Neural progenitor cell (in vitro differentiated cells): Measurements from ENCODE around the gene ASB8. TPM values are rescaled to one million over a fixed set of nuclear protein-coding genes. Genes with fewer than 3 reads are reported as not detected.
A peak's percentile ranks its signal among the peaks of the same experiment; 100 is the strongest.

Experiments
- DNase-seq: peaks from one replicate; pipeline ENCODE4 v3.0.0-alpha.2; 2016; ENCODE audit warnings: low spot score
- H2AFZ ChIP-seq: fragments of 200-600 bp; sonication (generic); replicated peaks from 2 replicates; pipeline ENCODE4 v1.6.1; 2016; ENCODE audit warnings: antibody characterized with exemption
- H3F3A ChIP-seq: fragments of 200-600 bp; sonication (generic); 2 replicates; pipeline ENCODE4 v1.6.1; 2016; ENCODE audit warnings: antibody characterized with exemption, low read depth
- H3K27ac ChIP-seq: fragments of 200-600 bp; sonication (generic); 2 replicates; pipeline ENCODE4 v1.5.1; 2016; ENCODE audit warnings: mild to moderate bottlenecking
- H3K27me3 ChIP-seq: fragments of 200-600 bp; sonication (generic); 2 replicates; pipeline ENCODE4 v1.6.1; 2016; ENCODE audit warnings: mild to moderate bottlenecking, moderate library complexity
- H3K36me3 ChIP-seq: fragments of 200-600 bp; sonication (generic); 2 replicates; pipeline ENCODE4 v1.5.1; 2016
- H3K4me1 ChIP-seq: fragments of 200-600 bp; sonication (generic); 2 replicates; pipeline ENCODE4 v1.6.1; 2016; ENCODE audit warnings: mixed run types
- H3K4me2 ChIP-seq: fragments of 200-600 bp; sonication (generic); 2 replicates; pipeline ENCODE4 v1.6.1; 2016
- H3K4me3 ChIP-seq: fragments of 200-600 bp; sonication (generic); 2 replicates; pipeline ENCODE4 v1.5.1; 2016
- H3K79me2 ChIP-seq: fragments of 200-600 bp; sonication (generic); 2 replicates; pipeline ENCODE4 v1.6.1; 2016; ENCODE audit warnings: low read depth
- H3K9ac ChIP-seq: fragments of 200-600 bp; sonication (generic); 2 replicates; pipeline ENCODE4 v1.6.1; 2016
- H3K9me3 ChIP-seq: fragments of 200-600 bp; sonication (generic); 2 replicates; pipeline ENCODE4 v1.5.1; 2016; ENCODE audit warnings: low read depth
- H4K20me1 ChIP-seq: fragments of 200-600 bp; sonication (generic); 2 replicates; pipeline ENCODE4 v1.6.1; 2016; ENCODE audit warnings: low read depth
- H3K27ac Mint-ChIP-seq: 3 replicates; pipeline ENCODE4 v1.8.0; 2021; ENCODE audit warnings: mixed read lengths
- H3K27me3 Mint-ChIP-seq: 2 replicates; pipeline ENCODE4 v1.8.0; 2022; ENCODE audit warnings: low read depth, mild to moderate bottlenecking, inconsistent platforms, moderate library complexity, mixed read lengths; ENCODE audit not compliant: insufficient read depth
- H3K36me3 Mint-ChIP-seq: 3 replicates; pipeline ENCODE4 v1.8.0; 2021; ENCODE audit warnings: mixed read lengths
- H3K4me1 Mint-ChIP-seq: 3 replicates; pipeline ENCODE4 v1.8.0; 2021; ENCODE audit warnings: mixed read lengths
- H3K4me3 Mint-ChIP-seq: 3 replicates; pipeline ENCODE4 v1.8.0; 2021; ENCODE audit warnings: mild to moderate bottlenecking, moderate library complexity, mixed read lengths
- H3K9me3 Mint-ChIP-seq: 3 replicates; pipeline ENCODE4 v1.8.0; 2020; ENCODE audit warnings: mixed read lengths
- EZH2 ChIP-seq: fragments of 200-600 bp; sonication (generic); IDR thresholded peaks from 2 replicates; pipeline ENCODE4 v1.6.1; 2017; ENCODE audit warnings: antibody characterized with exemption, mild to moderate bottlenecking, moderate library complexity
- EZH2phosphoT487 ChIP-seq: fragments of 200-600 bp; sonication (generic); IDR thresholded peaks from 2 replicates; pipeline ENCODE4 v1.6.1; 2017; ENCODE audit warnings: antibody characterized with exemption
- total RNA-seq: library from RNA; depleted of rRNA; stranded (reverse); fragments of >200 nt; gene quantifications from 2 replicates; pipeline ENCODE4 v1.2.3, GENCODE V29; 2015; ENCODE audit warnings: low replicate concordance
- TF ChIP-seq, protein P1 (sequence below): fragments of 200-600 bp; sonication (generic); IDR thresholded peaks from 2 replicates; pipeline ENCODE4 v1.5.1; 2017; ENCODE audit warnings: antibody characterized with exemption, mild to moderate bottlenecking

The ASB8 gene
- total RNA-seq, 1 donor from 2014 or later, result 4.2 TPM

DNA sequence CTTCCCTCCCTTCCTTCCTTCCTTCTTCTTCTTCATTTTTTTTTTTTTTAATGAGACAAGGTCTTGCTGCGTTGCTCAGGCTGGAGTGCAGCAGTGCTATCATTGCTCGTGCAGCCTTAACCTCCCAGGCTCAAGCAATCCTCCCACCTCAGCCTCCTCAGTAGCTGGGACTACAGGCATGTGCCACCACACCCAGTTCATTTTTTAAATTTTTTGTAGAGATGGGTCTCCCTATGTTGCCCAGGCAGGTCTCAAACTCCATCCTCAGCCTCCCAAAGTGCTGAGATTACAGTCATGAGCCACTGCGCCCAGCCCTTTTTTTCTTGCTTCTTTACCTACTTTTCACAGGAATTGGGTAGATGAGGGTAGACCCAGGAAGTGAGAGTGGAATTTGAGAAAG is 44.2 kb upstream of the ASB8 start:
- H3K4me1 ChIP-seq, result peaks cover 6% of the 10 kb centered on the region
- H3K4me3 ChIP-seq, result no peak overlapping the region
- no peak overlapping the region for H3K27ac ChIP-seq
- peaks cover 37% of the 10 kb centered on the region for H3K27me3 ChIP-seq
- no peak overlapping the region for H3K9ac ChIP-seq
- no peaks in the 10 kb centered on the region for H3K79me2 ChIP-seq
- Mint-ChIP-seq H3K27ac (no peak overlapping the region), H3K4me3 (no peak overlapping the region), H3K9me3 (peaks cover 29% of the 10 kb centered on the region), H3K27me3 (no peaks in the 10 kb centered on the region), H3K36me3 (peaks cover 20% of the 10 kb centered on the region), H3K4me1 (peaks cover 6% of the 10 kb centered on the region)
- no peak for DNase-seq
- TF ChIP-seq, protein P1, sequence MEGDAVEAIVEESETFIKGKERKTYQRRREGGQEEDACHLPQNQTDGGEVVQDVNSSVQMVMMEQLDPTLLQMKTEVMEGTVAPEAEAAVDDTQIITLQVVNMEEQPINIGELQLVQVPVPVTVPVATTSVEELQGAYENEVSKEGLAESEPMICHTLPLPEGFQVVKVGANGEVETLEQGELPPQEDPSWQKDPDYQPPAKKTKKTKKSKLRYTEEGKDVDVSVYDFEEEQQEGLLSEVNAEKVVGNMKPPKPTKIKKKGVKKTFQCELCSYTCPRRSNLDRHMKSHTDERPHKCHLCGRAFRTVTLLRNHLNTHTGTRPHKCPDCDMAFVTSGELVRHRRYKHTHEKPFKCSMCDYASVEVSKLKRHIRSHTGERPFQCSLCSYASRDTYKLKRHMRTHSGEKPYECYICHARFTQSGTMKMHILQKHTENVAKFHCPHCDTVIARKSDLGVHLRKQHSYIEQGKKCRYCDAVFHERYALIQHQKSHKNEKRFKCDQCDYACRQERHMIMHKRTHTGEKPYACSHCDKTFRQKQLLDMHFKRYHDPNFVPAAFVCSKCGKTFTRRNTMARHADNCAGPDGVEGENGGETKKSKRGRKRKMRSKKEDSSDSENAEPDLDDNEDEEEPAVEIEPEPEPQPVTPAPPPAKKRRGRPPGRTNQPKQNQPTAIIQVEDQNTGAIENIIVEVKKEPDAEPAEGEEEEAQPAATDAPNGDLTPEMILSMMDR, result no peak
- no peak for TF ChIP-seq EZH2phosphoT487
- no peak for TF ChIP-seq EZH2
- no peaks in the 10 kb centered on the region for H3K9me3 ChIP-seq
- no peak overlapping the region for H2AFZ ChIP-seq
- no peaks in the 10 kb centered on the region for H3K36me3 ChIP-seq
- H4K20me1 ChIP-seq, result no peaks in the 10 kb centered on the region
- H3F3A ChIP-seq, result peaks cover 17% of the 10 kb centered on the region
- no peak overlapping the region for H3K4me2 ChIP-seq

GRCh38 chr12:48201091-48201490 is 43.8 kb upstream of the ASB8 start:
- Histone ChIP-seq H3K27ac (no peak overlapping the region), H4K20me1 (no peaks in the 10 kb centered on the region), H2AFZ (no peak overlapping the region), H3K9me3 (no peaks in the 10 kb centered on the region), H3F3A (peaks cover 17% of the 10 kb centered on the region), H3K4me1 (peaks cover 6% of the 10 kb centered on the region), H3K4me3 (no peak overlapping the region), H3K79me2 (no peaks in the 10 kb centered on the region), H3K9ac (no peak overlapping the region), H3K27me3 (peaks cover 38% of the 10 kb centered on the region), H3K36me3 (no peaks in the 10 kb centered on the region), H3K4me2 (no peak overlapping the region)
- H3K9me3 Mint-ChIP-seq, result peaks cover 25% of the 10 kb centered on the region
- TF ChIP-seq, protein P1, result no peak
- TF ChIP-seq EZH2 (no peak), EZH2phosphoT487 (no peak)
- H3K27me3 Mint-ChIP-seq, result no peaks in the 10 kb centered on the region
- H3K27ac Mint-ChIP-seq, result no peak overlapping the region
- no peak for DNase-seq
- H3K4me3 Mint-ChIP-seq, result no peak overlapping the region
- peaks cover 17% of the 10 kb centered on the region for H3K36me3 Mint-ChIP-seq
- H3K4me1 Mint-ChIP-seq, result peaks cover 6% of the 10 kb centered on the region

DNA sequence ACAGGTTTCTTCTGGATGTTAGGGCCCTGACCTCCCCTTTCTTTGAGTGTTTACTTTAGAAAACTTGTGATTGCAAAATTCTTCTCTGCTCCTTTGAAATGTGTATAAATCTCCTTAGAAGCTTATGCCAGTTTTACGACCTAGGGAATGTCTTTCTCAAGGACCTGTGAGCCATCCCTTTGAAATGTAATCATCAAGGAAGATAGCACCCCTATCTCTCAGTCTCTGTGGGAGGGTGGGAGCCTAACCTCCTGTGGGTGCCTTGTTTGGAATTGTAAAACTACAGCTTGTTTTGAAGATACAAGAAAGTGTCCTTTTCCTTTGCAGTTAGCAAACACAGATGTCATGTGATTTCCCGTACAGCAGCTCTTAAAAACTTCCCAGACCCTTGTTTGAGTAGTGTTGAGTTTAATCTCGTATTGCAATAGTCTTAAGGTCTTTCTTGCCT is 42.5 kb upstream of the ASB8 start:
- no peak overlapping the region for H2AFZ ChIP-seq
- DNase-seq, result no peak
- H3K79me2 ChIP-seq, result no peaks in the 10 kb centered on the region
- H3K4me1 Mint-ChIP-seq, result peaks cover 13% of the 10 kb centered on the region
- H3K27ac Mint-ChIP-seq, result peak overlapping the region; percentile 11
- peaks cover 17% of the 10 kb centered on the region for H3F3A ChIP-seq
- TF ChIP-seq EZH2phosphoT487 (no peak), EZH2 (no peak)
- TF ChIP-seq, protein P1, result no peak
- H3K36me3 Mint-ChIP-seq, result peaks cover 17% of the 10 kb centered on the region
- H3K4me2 ChIP-seq, result no peak overlapping the region
- peak overlapping the region; percentile 85 for H3K4me3 Mint-ChIP-seq
- H3K36me3 ChIP-seq, result no peaks in the 10 kb centered on the region
- H3K4me1 ChIP-seq, result peaks cover 6% of the 10 kb centered on the region
- H3K27ac ChIP-seq, result no peak overlapping the region
- no peaks in the 10 kb centered on the region for H3K27me3 Mint-ChIP-seq
- no peaks in the 10 kb centered on the region for H4K20me1 ChIP-seq
- no peak overlapping the region for H3K9ac ChIP-seq
- H3K9me3 ChIP-seq, result no peaks in the 10 kb centered on the region
- peaks cover 51% of the 10 kb centered on the region for H3K27me3 ChIP-seq
- no peak overlapping the region for H3K4me3 ChIP-seq
- peaks cover 21% of the 10 kb centered on the region for H3K9me3 Mint-ChIP-seq
